ENCODE measurements around the gene NFIB. TPM values are rescaled to one million over a fixed set of nuclear protein-coding genes. Genes with fewer than 3 reads are reported as not detected.

NFIB gene
- total and polyA plus RNA-seq, 2 of the 8 experiments (the other 6 are each of a cell fraction or from before 2014, with no cell fraction given) = 2.6 to 13.1 TPM

GRCh38 chr9:14107977-14108376, 206.0 kb downstream of the NFIB start (continued):
- TF ChIP-seq CHD7 (IDR thresholded peaks at IDR 0.05; ENCODE audit: insufficient replicate concordance, low read length) (no peak), GABPA (IDR thresholded peaks at IDR 0.05; ENCODE audit: borderline replicate concordance, insufficient read depth, low read length) (no peak), SIRT6 (IDR thresholded peaks at IDR 0.05; ENCODE audit: low read length) (no peak), SRF (IDR thresholded peaks at IDR 0.05; ENCODE audit: low read depth, low read length) (no peak), TAF1 (IDR thresholded peaks at IDR 0.05; ENCODE audit: low read depth, low read length) (no peak), KDM4A (IDR thresholded peaks at IDR 0.05; ENCODE audit: low read depth, low read length, severe bottlenecking) (no peak), BCL11A (IDR thresholded peaks at IDR 0.05; ENCODE audit: low read depth in 2 of 2, low read length in 2 of 2) (no peak), CEBPB (IDR thresholded peaks at IDR 0.05; ENCODE audit: low read depth, low read length) (no peak), MAX (IDR thresholded peaks at IDR 0.05) (no peak), POLR2AphosphoS5 (IDR thresholded peaks at IDR 0.05; ENCODE audit: low read depth, low read length) (no peak), USF2 (IDR thresholded peaks at IDR 0.05; ENCODE audit: low read length) (no peak), SIX5 (IDR thresholded peaks at IDR 0.05; ENCODE audit: low read depth, low read length) (no peak)
